ENCODE measurements around the gene DSG4.

DNA sequence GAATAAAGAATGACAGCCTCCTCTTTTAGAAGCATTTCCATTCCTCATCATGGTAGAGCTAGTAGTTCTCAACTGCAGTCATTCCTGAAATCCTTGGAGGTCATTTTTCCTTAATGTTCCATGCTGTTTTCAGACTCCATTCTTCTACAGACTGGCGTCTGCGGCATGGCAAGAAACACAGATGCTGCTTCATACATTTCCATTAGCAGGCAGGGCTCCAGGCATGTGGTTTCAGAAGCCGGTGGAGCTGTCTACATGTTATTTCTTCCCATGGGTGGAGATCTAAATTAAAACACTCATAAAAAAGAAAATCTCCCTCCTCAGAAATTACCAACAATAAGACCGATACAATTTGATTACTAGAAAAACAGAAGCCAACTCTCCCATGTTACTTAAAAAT is 64.9 kb downstream of the DSG4 start:
- TF ChIP-seq EZH2 (IDR thresholded peaks at IDR 0.05; ENCODE audit: borderline replicate concordance, low read depth, low read length, poor library complexity, severe bottlenecking) = no peak
- TF ChIP-seq, protein P1, sequence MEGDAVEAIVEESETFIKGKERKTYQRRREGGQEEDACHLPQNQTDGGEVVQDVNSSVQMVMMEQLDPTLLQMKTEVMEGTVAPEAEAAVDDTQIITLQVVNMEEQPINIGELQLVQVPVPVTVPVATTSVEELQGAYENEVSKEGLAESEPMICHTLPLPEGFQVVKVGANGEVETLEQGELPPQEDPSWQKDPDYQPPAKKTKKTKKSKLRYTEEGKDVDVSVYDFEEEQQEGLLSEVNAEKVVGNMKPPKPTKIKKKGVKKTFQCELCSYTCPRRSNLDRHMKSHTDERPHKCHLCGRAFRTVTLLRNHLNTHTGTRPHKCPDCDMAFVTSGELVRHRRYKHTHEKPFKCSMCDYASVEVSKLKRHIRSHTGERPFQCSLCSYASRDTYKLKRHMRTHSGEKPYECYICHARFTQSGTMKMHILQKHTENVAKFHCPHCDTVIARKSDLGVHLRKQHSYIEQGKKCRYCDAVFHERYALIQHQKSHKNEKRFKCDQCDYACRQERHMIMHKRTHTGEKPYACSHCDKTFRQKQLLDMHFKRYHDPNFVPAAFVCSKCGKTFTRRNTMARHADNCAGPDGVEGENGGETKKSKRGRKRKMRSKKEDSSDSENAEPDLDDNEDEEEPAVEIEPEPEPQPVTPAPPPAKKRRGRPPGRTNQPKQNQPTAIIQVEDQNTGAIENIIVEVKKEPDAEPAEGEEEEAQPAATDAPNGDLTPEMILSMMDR (conservative IDR thresholded peaks at IDR 0.05; ENCODE audit: low read depth, low read length) = no peak

Measured in A673 (cell line).